Activated CD8-positive, alpha-beta memory T cell treated with anti-CD3 and anti-CD28 coated beads for 24 hours (primary cell): Measurements from ENCODE around the gene WDR46.
"Not testable (repeated sequence)": the region's sequence is repeated elsewhere in the genome, so short reads cannot be mapped to it uniquely, and the experiment has no call there.

Experiments used
- DNase-seq: peaks from one replicate; pipeline ENCODE4 v3.0.0-alpha.2; 2020

WDR46 gene

GRCh38 chr6:33286946-33287914, 1.8 kb downstream of the WDR46 start:
- DNase-seq: no peak

- not testable (repeated sequence) for DNase-seq
These were observed 3.8 kb downstream of the WDR46 start for GRCh38 chr6:33285214-33285613.

GRCh38 chr6:33280539-33280938, 8.5 kb downstream of the WDR46 start:
- no peak for DNase-seq

GRCh38 chr6:33279971-33280511, 9.0 kb downstream of the WDR46 start:
- DNase-seq: no peak

- no peak for DNase-seq
These were observed 9.8 kb downstream of the WDR46 start for GRCh38 chr6:33279257-33279695.

GRCh38 chr6:33278810-33279209, 10.2 kb downstream of the WDR46 start:
- DNase-seq: no peak

GRCh38 chr6:33278392-33278741, 10.7 kb downstream of the WDR46 start:
- no peak for DNase-seq

GRCh38 chr6:33277663-33278391, 11.2 kb downstream of the WDR46 start:
- DNase-seq: peak; percentile 82

- peak; percentile 91 for DNase-seq
These were observed 12.0 kb downstream of the WDR46 start, which contains the start of gene B3GALT4 for GRCh38 chr6:33276864-33277662. Gene B3GALT4, plus strand, starts transcription at chr6:33277123. Its CDS starts 297 bp downstream, at chr6:33277420.

GRCh38 chr6:33276581-33276863, 12.5 kb downstream of the WDR46 start:
- no peak for DNase-seq

- DNase-seq: not testable (repeated sequence)
These were observed 13.1 kb downstream of the WDR46 start for GRCh38 chr6:33275795-33276580.

GRCh38 chr6:33273924-33274902, 14.8 kb downstream of the WDR46 start:
- no peak for DNase-seq

GRCh38 chr6:33273129-33273923, 15.7 kb downstream of the WDR46 start:
- no peak for DNase-seq

GRCh38 chr6:33272275-33273128, 16.5 kb downstream of the WDR46 start:
- no peak for DNase-seq

- peak; percentile 96 for DNase-seq
These were observed 17.4 kb downstream of the WDR46 start, which contains the start of the genes RPS18 and VPS52 for GRCh38 chr6:33271468-33272274. Gene RPS18, plus strand, starts transcription at chr6:33272075. Its CDS starts 45 bp downstream, at chr6:33272120. Gene VPS52, minus strand, starts transcription at chr6:33271876. Its CDS starts 201 bp downstream, at chr6:33271675.

- DNase-seq: no peak
These were observed 17.9 kb downstream of the WDR46 start for GRCh38 chr6:33271117-33271467.

- DNase-seq: no peak
These were observed 25.0 kb downstream of the WDR46 start for GRCh38 chr6:33264015-33264414.

GRCh38 chr6:33262490-33262889, 26.5 kb downstream of the WDR46 start:
- DNase-seq: not testable (repeated sequence)
